ENCODE measurements around the gene KLRC3. TPM values are rescaled to one million over a fixed set of nuclear protein-coding genes. Genes with fewer than 3 reads are reported as not detected.
"Not testable (repeated sequence)": the region's sequence is repeated elsewhere in the genome, so short reads cannot be mapped to it uniquely, and the experiment has no call there.

KLRC3 gene
- polyA plus RNA-seq, 1 experiment, result not detected

GRCh38 chr12:10424260-10424899 is 4.0 kb upstream of the KLRC3 start:
- H3K36me3 ChIP-seq (ENCODE audit: control insufficient read depth, insufficient read depth, low read length); CTCF ChIA-PET; POLR2A ChIA-PET; H3K27me3 ChIP-seq (ENCODE audit: control insufficient read depth, insufficient read depth, low read length); H3K4me3 ChIP-seq (ENCODE audit: low read depth, low read length); DNase-seq (ENCODE audit: low read depth): not testable (repeated sequence)

DNA sequence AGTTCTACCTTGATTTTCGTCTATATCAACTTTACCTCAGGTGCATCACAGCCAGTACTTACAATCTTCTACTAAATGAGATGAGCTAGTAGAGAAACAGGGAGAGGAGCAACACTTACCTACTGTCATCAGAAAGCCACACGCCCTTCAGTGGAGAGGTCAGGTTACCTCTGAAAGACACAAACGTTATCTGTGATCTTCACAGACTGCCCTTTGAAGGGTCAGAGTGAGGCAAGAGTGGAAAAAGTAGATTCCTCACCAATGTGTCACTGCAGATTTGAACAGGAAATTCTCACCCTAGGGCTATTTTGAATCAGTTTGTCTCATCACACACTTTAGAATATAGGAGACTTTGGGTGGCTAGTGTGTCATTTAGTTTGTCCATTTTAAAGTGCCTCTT is 1.8 kb upstream of the KLRC3 start:
- CTCF ChIA-PET; DNase-seq (ENCODE audit: low read depth); H3K36me3 ChIP-seq (ENCODE audit: control insufficient read depth, insufficient read depth, low read length); H3K4me3 ChIP-seq (ENCODE audit: low read depth, low read length); POLR2A ChIA-PET; H3K27me3 ChIP-seq (ENCODE audit: control insufficient read depth, insufficient read depth, low read length): not testable (repeated sequence)

DNA sequence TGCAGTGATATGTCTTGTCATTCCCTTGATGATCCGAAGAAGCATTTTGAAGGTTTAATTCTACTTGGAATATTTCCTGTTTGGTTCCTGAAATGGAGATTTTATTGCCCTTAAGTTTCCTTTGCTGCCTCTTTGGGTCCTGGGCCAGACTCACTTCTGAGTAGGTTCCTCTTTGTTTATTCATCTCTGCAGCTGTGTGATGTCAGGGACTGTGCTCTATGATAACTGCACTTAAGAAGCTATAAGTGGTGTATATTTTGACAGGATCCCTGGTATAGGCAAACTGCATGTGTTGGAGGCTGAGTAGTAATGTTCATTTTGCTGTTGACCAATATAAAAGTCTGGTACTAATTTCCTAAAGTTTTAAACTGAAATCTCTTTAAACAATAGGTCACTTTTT is 11.0 kb downstream of the KLRC3 start, which contains the start of gene KLRC4:
Gene KLRC4, minus strand, starts transcription at position 366 of the 400 bp plus-strand sequence. Its CDS starts 182 bp downstream, at position 184.
- Histone ChIP-seq H3K27me3 (ENCODE audit: control insufficient read depth, insufficient read depth, low read length) (no peaks in the 10 kb centered on the region), H3K4me3 (ENCODE audit: low read depth, low read length) (no peak within 1 kb of the TSS), H3K36me3 (ENCODE audit: control insufficient read depth, insufficient read depth, low read length) (no peaks in the 10 kb centered on the region)
- DNase-seq (ENCODE audit: low read depth), result no peak
- ChIA-PET POLR2A (no interaction called here), CTCF (no interaction called here)
- no peak for TF ChIP-seq CTCF (IDR thresholded peaks at IDR 0.05; ENCODE audit: insufficient read depth, low read depth, low read length)

- ChIA-PET CTCF (no interaction called here), POLR2A (no interaction called here)
- no peak for TF ChIP-seq CTCF (IDR thresholded peaks at IDR 0.05; ENCODE audit: insufficient read depth, low read depth, low read length)
- no peak for DNase-seq (ENCODE audit: low read depth)
- H3K36me3 ChIP-seq (ENCODE audit: control insufficient read depth, insufficient read depth, low read length), result no peaks in the 10 kb centered on the region
- no peak overlapping the region for H3K4me3 ChIP-seq (ENCODE audit: low read depth, low read length)
- no peaks in the 10 kb centered on the region for H3K27me3 ChIP-seq (ENCODE audit: control insufficient read depth, insufficient read depth, low read length)
These were observed 11.6 kb downstream of the KLRC3 start for GRCh38 chr12:10408842-10409241.

DNA sequence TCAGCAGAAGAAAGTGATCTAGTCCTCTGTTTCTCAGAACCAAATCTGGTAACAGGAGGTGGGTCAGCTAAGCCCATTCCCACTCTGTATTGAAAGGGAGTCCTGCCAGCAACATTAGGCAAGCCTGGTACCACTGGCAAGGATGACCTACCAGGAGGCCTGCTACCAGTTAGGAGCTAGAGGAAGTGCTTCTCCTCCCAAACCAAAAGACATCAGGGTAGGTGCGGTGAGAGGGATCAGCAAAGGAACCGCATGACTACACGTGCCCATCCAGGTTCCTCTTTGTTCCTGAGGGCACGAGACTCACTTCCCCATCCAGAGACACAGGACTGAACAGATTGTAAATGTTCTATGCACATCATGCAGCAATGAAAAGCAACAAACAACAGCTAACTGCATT is 13.7 kb downstream of the KLRC3 start:
- ChIA-PET CTCF (interaction anchor here (0.6 kb wide), 1 partner anchor 47 kb away, joined by 3 read pairs; no protein-coding TSS in a partner anchor), POLR2A (interaction anchor here (0.6 kb wide), 1 partner anchor 1335 kb away, joined by 3 read pairs; no protein-coding TSS in a partner anchor)
- TF ChIP-seq CTCF (IDR thresholded peaks at IDR 0.05; ENCODE audit: insufficient read depth, low read depth, low read length), result no peak
- Histone ChIP-seq H3K4me3 (ENCODE audit: low read depth, low read length) (no peak overlapping the region), H3K27me3 (ENCODE audit: control insufficient read depth, insufficient read depth, low read length) (no peaks in the 10 kb centered on the region), H3K36me3 (ENCODE audit: control insufficient read depth, insufficient read depth, low read length) (no peaks in the 10 kb centered on the region)
- no peak for DNase-seq (ENCODE audit: low read depth)

DNA sequence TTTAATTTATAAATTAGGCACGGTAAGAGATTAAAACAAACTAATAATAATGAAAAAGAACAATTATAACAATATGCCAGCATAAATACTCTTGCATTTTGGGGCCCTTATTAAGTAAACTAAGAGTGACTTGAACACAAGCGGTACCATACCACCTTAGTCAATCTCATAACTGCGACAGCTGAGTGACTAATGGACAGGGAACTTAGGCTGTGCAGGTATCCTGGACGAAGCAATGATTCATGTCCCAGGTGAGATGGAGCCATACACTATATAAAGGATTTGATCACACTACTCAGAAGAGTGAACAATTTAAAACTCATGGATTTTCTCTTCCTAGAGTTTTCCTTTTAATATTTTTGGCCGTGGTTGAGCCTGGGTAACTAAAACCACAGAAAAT is 15.1 kb downstream of the KLRC3 start:
- no peaks in the 10 kb centered on the region for H3K36me3 ChIP-seq (ENCODE audit: control insufficient read depth, insufficient read depth, low read length)
- no peak for TF ChIP-seq CTCF (IDR thresholded peaks at IDR 0.05; ENCODE audit: insufficient read depth, low read depth, low read length)
- H3K4me3 ChIP-seq (ENCODE audit: low read depth, low read length), result no peak overlapping the region
- H3K27me3 ChIP-seq (ENCODE audit: control insufficient read depth, insufficient read depth, low read length), result no peaks in the 10 kb centered on the region
- POLR2A ChIA-PET, result no interaction called here
- DNase-seq (ENCODE audit: low read depth), result no peak
- CTCF ChIA-PET, result no interaction called here
